M059J (cell line): ENCODE results near the gene MEP1B. TPM values are rescaled to one million over a fixed set of nuclear protein-coding genes. Genes with fewer than 3 reads are reported as not detected.

Source experiments
- DNase-seq: peaks from one replicate; pipeline ENCODE4 v3.0.0-alpha.2; 2012; ENCODE audit warnings: low read depth
- total RNA-seq: library from RNA; depleted of rRNA; stranded (reverse); fragments of >200 nt; shearing (Covaris generic); gene quantifications from 2 replicates; pipeline ENCODE4 v1.2.3, GENCODE V29; 2014; rRNA removed

MEP1B gene
- total RNA-seq, 1 experiment from 2014 or later, result not detected

- DNase-seq, result no peak
Measured at GRCh38 chr18:32262092-32262491, 72.3 kb downstream of the MEP1B start.

GRCh38 chr18:32264401-32264800 is 74.6 kb downstream of the MEP1B start:
- DNase-seq, result no peak

DNA sequence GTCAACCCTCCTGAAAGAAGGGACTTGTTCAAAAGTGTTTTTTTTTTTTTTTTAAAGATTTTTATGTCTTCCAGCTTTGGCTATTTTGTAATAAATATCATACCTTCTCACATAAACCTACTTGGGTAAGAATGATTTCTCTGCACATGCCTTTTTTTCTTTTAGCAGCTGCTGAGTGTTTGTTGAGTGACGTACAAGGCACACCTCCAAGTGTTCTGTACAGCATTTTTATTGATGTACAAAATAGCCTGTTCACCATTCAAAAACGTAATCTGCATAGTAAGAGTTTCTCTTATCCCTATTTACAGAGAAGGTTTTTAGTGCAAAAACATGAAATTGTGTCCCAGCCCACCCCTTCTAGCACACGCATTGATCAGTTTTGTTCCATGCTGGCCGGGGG is 77.6 kb downstream of the MEP1B start:
- no peak for DNase-seq

Other genes starting within 250 kb of the MEP1B start
- gene TRAPPC8, start 246.9 kb upstream of the MEP1B start, total RNA-seq, result 23.8 and 34.4 TPM in 2 replicates
- 0.07 TPM in 1 of 2 replicates, not detected in the other for gene RNF125, start 171.2 kb upstream of the MEP1B start, total RNA-seq
- 78.6 and 86.7 TPM in 2 replicates for gene RNF138, start 98.2 kb upstream of the MEP1B start, total RNA-seq